Fibroblast of lung (primary cell): ENCODE data around the gene NAP1L4.

Experiments used
- CTCF ChIP-seq, 2 donors: IDR thresholded peaks in 1 of 2; conservative IDR thresholded peaks in 1 of 2; 1 replicate in 1 of 2; 2 replicates in 1 of 2; pipeline ENCODE4 v1.5.1; 2011 to 2012; ENCODE audit warnings: low read length in 2 of 2, control low read depth in 1 of 2, inconsistent platforms in 1 of 2, low read depth in 1 of 2, mild to moderate bottlenecking in 1 of 2
- EZH2 ChIP-seq: IDR thresholded peaks from 2 replicates; pipeline ENCODE4 v1.5.1; 2012; ENCODE audit warnings: low read length, control low read depth, mild to moderate bottlenecking; ENCODE audit errors: missing control alignments

- no peak for TF ChIP-seq CTCF (conservative IDR thresholded peaks at IDR 0.05 in 1 of 2, IDR thresholded peaks at IDR 0.05 in 1 of 2; ENCODE audit: low read depth in 1 of 2, low read length in 2 of 2)
- no peak for TF ChIP-seq EZH2
Observed at GRCh38 chr11:2947744-2948143, 44.4 kb downstream of the NAP1L4 start.
